ENCODE data around the gene KATNAL2.
"Not testable (repeated sequence)": the region's sequence is repeated elsewhere in the genome, so short reads cannot be mapped to it uniquely, and the experiment has no call there.

- TF ChIP-seq YY1 (IDR thresholded peaks at IDR 0.05; ENCODE audit: insufficient read depth, insufficient read length); ZNF274 (IDR thresholded peaks at IDR 0.05; ENCODE audit: low read depth, low read length); SUZ12 (IDR thresholded peaks at IDR 0.05; ENCODE audit: extremely low read depth, insufficient read depth, insufficient read length): not testable (repeated sequence)
Measured at GRCh38 chr18:47019870-47020269, 102.5 kb downstream of the KATNAL2 start.
